Measurements from ENCODE around the gene FOCAD.

FOCAD gene

GRCh38 chr9:20863945-20864344 is 179.9 kb downstream of the FOCAD start:
- POLR2A ChIA-PET, result no interaction called here
- peaks cover 0 to 5% of the 10 kb centered on the region in 2 experiments; a peak in 1 of 3 replicates for H3K36me3 ChIP-seq (ENCODE audit: control insufficient read depth in 2 of 2, insufficient read depth in 1 of 2, low read length in 2 of 2)
- H3K27ac ChIP-seq (ENCODE audit: extremely low read depth, low read depth, low read length), result no peak overlapping the region
- no peak for TF ChIP-seq ZNF670 (tag by site-specific recombination; IDR thresholded peaks at IDR 0.05; ENCODE audit: low read depth)
- TF ChIP-seq EGR2 (tag by site-specific recombination; IDR thresholded peaks at IDR 0.05; ENCODE audit: low read depth), result no peak
- TF ChIP-seq ZNF132 (tag by site-specific recombination; IDR thresholded peaks at IDR 0.05; ENCODE audit: borderline replicate concordance), result no peak
- no peak for TF ChIP-seq OVOL3 (tag by site-specific recombination; IDR thresholded peaks at IDR 0.05)
- TF ChIP-seq PRDM1 (tag by site-specific recombination; IDR thresholded peaks at IDR 0.05), result no peak
- no peak for TF ChIP-seq ZNF692 (tag by site-specific recombination; IDR thresholded peaks at IDR 0.05)
- no peak for TF ChIP-seq ZNF747 (tag by site-specific recombination; IDR thresholded peaks at IDR 0.05)
- TF ChIP-seq ZSCAN4 (tag by site-specific recombination; IDR thresholded peaks at IDR 0.05), result no peak
- no peak for TF ChIP-seq TCF7L2 (IDR thresholded peaks at IDR 0.05; ENCODE audit: borderline replicate concordance, low read depth, low read length)
- TF ChIP-seq ZNF23 (tag by site-specific recombination; IDR thresholded peaks at IDR 0.05; ENCODE audit: borderline replicate concordance), result no peak
- no peak for TF ChIP-seq ZNF324 (tag by site-specific recombination; IDR thresholded peaks at IDR 0.05)
- no peak for TF ChIP-seq ZBTB17 (tag by site-specific recombination; IDR thresholded peaks at IDR 0.05)
- no peak for TF ChIP-seq ZNF555 (tag by site-specific recombination; conservative IDR thresholded peaks at IDR 0.05)
- H3K4me3 ChIP-seq (ENCODE audit: low read depth, low read length), result no peak overlapping the region
- CTCF ChIA-PET, result interaction anchor here (1.0 kb wide), 1 partner anchor 180 kb away, joined by 4 read pairs; the partner anchor contains the start of gene FOCAD
- H3K4me1 ChIP-seq (ENCODE audit: control insufficient read depth, insufficient read depth, low read length), result no peaks in the 10 kb centered on the region
- H3K9me3 ChIP-seq (ENCODE audit: control insufficient read depth, insufficient read depth, low read depth, low read length), result no peaks in the 10 kb centered on the region

- ChIA-PET CTCF (no interaction called here), POLR2A (no interaction called here)
- Histone ChIP-seq H3K36me3 (ENCODE audit: control insufficient read depth in 2 of 2, insufficient read depth in 1 of 2, low read length in 2 of 2) (peaks cover 0 to 6% of the 10 kb centered on the region in 2 experiments; a peak in 1 of 3 replicates), H3K27ac (ENCODE audit: extremely low read depth, low read depth, low read length) (no peak overlapping the region), H3K4me1 (ENCODE audit: control insufficient read depth, insufficient read depth, low read length) (no peaks in the 10 kb centered on the region), H3K9me3 (ENCODE audit: control insufficient read depth, insufficient read depth, low read depth, low read length) (no peaks in the 10 kb centered on the region), H3K4me3 (ENCODE audit: low read depth, low read length) (no peak overlapping the region)
- TF ChIP-seq ZNF184 (tag by site-specific recombination; IDR thresholded peaks at IDR 0.05) (no peak), ZNF335 (tag by site-specific recombination; conservative IDR thresholded peaks at IDR 0.05) (no peak), ZNF148 (tag by site-specific recombination; IDR thresholded peaks at IDR 0.05; ENCODE audit: borderline replicate concordance) (no peak)
Observed at GRCh38 chr9:20865347-20865746, 181.3 kb downstream of the FOCAD start.

GRCh38 chr9:20870115-20870514 is 186.1 kb downstream of the FOCAD start:
- POLR2A ChIA-PET, result no interaction called here
- Histone ChIP-seq H3K4me1 (ENCODE audit: control insufficient read depth, insufficient read depth, low read length) (no peaks in the 10 kb centered on the region), H3K27ac (ENCODE audit: extremely low read depth, low read depth, low read length) (no peak overlapping the region), H3K9me3 (ENCODE audit: control insufficient read depth, insufficient read depth, low read depth, low read length) (no peaks in the 10 kb centered on the region), H3K4me3 (ENCODE audit: low read depth, low read length) (no peak overlapping the region), H3K36me3 (ENCODE audit: control insufficient read depth in 2 of 2, insufficient read depth in 1 of 2, low read length in 2 of 2) (peaks cover 0 to 8% of the 10 kb centered on the region in 2 experiments; a peak in 1 of 3 replicates)
- CTCF ChIA-PET, result interaction anchor here (0.6 to 1.9 kb wide), 2 partner anchors 14 to 241 kb away, joined by 3 to 6 read pairs; no protein-coding TSS in a partner anchor
- TF ChIP-seq ZNF692 (tag by site-specific recombination; IDR thresholded peaks at IDR 0.05) (no peak), ZSCAN18 (tag by site-specific recombination; IDR thresholded peaks at IDR 0.05) (no peak)

All from HEK293 (cell line).